GM21717 (cell line): ENCODE results near the gene DENND2A.
"Not testable (repeated sequence)": the region's sequence is repeated elsewhere in the genome, so short reads cannot be mapped to it uniquely, and the experiment has no call there.

ENCODE experiments used
- ATAC-seq: cut with Tn5 transposase; IDR thresholded peaks from one replicate; pipeline ENCODE4 v1.9.1; 2021; ENCODE audit warnings: mild to moderate bottlenecking, moderate library complexity; ENCODE audit not compliant: unreplicated experiment

Gene DENND2A

DNA sequence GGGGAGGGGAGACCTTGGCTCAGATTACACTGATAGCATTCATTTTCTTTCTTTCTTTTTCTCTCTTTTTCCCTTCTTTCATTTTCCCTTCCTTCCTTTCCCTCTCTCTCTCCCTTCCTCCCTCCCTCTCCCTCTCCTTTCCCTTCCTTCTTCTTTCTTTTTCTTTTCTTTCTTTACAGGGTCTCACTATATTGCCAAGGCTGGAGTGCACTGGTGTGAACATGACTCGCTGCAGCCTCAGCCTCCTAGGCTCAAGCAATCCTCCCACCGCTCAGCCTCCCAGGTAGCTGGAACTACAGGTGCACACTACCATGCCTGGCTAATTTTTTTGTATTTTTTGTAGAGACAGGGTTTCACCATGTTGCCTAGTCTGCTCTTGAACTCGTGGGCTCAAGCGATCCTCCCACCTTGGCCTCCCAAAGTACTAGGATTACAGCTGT lies 88.4 kb downstream of the DENND2A start:
- no peak for ATAC-seq

- no peak for ATAC-seq
Measured at GRCh38 chr7:140551355-140552239, 89.0 kb downstream of the DENND2A start.

DNA sequence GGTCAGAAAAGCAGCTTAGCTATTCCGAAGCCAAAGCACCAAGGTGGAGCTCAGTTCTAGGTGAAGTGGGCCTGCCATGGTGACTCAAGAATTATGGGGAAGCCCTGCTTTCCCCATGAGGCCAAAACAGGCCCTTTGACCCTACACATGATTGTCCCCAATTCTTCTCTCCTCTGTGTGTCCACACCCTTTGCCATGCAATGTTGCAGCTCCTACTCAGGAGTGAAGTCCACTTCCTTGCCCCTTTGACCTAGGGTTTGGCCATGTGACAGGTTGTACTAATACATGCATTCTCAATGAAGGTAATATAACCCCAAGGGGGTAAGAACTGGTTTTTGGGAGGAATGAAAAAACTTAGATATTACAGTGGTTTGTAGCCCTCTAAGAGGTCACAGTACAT lies 93.7 kb downstream of the DENND2A start:
- no peak for ATAC-seq

DNA sequence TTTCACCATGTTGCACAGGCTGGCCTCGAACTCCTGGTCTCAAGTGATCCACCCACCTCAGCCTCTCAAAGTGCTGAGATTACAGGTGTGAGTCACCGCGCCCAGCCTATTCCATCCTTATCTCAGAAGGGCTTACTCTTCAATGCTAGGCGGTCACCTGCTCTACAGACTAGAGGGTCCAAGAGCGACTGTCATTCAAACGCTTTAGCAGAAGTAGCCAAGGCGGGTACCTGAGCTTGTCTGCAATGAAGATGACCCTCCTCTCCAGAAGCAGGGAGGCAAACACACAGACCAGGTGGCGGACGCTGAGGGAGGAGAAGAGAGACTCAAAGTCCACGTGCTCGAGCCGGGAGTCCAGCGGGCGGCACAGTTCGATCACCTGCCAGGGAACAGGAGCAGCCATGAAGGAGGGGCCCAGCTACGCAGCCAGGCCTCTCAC lies 96.2 kb downstream of the DENND2A start:
- no peak for ATAC-seq

DNA sequence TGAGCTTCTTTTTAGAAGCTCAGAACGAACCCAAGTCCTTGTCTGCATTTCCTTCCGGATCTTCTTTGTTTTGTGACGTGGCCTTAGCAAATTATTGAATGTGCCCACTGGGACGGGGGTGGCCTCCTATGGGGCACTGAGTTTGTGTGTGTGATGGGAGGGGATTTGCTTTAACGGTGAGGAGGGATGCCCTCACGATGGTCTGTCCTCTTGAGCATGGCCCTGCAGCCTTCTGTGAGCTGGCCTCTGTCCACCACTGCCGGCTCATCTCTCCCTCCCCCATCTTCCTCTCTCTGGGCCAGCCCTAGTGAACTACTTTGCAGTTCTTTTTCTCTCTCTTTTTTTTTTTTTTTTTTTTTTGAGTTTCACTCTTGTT lies 98.4 kb downstream of the DENND2A start:
- no peak for ATAC-seq

DNA sequence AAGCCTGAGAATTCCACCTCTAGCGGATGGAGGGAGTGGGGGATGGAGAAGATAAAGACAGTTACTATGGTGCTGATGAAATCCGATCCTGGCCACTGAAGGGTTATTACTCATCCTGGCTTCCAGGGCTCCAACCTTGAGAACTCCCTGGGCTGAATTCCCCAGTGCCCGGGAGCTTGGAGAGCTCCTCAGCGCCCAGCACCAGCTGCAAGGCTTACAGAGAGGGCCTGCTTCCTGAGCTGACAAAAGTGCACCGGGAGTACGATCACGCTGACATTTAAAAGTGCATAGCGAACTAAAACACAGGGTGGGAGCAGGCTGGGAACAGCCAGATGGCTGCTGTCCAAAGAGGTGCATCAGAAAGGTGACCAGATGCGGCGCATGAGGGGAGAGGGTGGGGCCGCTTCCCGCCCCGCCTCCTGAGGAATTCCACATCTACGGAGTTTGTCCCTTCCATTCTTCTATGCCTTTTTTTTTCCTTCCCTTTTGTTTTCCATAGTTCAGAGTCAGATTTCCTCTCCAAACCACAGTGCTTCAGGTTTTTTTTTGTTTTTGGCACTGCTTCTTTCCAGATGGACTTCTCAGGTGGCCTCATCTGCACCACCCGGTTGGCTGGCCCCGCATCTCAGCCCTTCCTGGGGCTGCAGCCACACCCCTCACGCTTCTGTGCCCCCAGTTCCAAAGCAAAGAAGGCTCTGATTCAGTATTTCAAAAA lies 98.9 kb downstream of the DENND2A start:
- no peak for ATAC-seq

- no peak for ATAC-seq
Measured at GRCh38 chr7:140541176-140541512, 99.5 kb downstream of the DENND2A start.

DNA sequence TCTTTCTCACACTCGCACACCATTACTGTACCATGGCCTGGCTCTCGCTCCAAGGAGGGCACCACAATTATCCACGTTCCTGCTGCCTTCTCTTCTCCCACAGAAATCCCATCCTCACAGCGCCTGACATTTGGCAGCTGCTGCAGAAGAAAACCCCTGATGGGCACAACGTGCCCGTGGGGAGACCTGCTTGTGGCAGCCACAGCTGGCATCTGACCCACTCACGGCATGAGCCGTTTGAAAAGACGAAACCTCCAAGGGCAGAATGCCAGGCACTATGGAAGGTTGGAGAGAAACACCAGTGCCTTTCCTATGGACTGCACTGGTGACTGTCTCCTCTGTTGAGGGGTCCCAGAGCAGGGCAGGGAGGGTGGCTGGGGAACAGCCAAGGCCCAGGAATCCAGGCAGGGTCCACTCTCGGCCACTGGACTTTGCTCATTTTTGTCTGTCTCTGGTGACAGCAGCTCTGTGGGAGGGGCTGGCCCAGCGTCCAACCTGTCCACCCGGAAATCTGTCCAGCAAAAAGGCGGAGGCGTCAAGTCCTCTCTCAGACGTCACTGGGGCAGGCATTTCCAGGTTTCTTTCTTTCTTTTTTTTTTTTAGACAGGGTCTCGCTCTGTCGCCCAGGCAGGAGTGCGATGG lies 100.4 kb downstream of the DENND2A start:
- ATAC-seq: no peak

DNA sequence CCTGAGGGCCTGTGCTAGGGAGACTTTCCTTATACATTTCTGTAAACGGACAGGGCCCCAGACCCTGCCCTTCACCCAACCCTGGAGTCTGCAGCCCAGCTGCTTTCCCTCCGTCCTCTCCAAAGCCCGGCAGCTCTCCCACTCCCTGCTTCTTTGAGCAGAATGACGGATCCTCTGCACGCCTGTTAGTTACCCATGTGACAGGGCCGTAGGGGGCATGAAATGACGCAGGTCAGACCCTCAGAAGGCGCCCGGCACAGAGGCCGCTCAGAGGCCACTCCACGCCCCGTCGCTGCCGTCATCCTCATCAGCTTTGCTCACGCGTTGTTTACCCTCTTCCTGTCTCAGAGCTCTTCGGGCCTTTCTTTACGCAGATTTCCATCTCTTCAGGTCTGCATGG lies 101.2 kb downstream of the DENND2A start:
- no peak for ATAC-seq

DNA sequence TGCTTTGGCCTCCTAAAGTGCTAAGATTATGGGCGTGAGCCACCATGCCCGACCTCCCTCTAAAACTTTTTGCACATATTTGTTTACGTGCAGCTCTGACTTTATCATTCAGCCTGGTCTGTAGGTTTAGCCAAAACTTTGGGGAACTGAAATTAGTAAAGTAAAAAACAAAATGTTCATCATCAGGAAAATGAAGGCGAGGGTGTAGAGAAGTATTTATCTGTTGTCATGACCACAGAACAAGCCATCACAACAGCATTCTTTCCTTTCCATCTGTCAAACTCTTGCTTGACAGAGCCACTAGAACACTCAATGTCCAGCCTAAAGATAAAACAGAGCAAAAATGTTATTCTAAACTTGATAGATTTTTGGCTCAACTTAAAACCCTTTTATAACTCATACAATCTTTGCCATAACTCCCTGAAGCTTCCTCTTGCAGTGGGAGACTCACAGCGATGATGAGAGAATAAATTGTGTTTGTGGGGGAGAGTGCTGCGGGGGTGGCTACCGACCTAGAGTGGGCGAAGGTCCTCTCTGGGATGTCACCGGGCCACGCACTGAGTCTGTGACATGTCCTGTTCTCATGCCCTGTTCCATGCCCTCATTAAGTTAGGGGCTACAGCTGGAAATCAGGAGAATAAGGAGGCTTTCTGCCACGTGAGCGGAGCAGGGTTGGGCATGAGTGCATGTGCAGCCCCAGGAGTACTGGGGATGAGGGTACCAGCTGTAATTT lies 102.7 kb downstream of the DENND2A start:
- ATAC-seq: no peak

DNA sequence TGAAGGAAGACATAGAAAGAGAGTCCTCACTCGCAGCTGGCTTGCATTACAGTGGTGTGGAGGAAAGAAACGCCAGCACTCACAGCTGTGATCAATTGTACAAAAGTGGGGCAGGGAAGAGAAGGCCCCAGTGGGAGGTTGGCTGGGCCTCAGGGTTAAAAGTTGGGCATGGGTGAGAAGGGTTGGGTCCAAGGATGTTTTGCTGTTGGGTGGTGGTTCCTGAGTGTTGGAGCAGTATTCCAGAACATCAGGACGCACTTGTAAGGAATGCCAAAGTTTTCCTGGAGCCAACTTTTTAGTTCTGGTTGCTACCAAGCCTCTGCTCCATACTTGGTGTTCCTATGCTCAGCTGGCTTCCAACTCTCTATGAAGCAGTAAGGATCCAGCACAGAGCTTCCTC lies 105.9 kb downstream of the DENND2A start:
- no peak for ATAC-seq

DNA sequence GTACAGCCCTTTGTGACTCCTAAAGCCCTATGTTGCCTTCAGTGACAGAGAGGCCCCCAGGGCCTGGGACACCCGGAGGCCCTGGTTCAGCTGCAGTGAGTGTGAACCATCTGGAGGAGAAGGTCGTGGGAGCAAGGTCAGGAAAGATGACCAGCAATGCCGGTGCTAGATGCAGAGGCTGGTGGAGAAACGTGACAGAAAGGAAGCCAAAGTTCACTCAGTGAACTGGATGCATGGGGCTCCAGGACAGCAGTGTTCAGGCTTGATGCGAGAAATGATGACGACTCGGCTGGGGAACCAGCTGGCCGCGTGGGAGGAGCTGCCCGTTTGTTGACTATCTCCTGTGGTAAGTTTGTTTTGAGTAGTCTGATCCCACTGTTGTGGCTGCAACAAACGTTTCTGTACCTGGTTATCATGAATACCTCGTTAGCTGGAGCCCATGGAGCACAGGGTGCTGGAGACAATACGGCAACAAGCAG lies 107.2 kb downstream of the DENND2A start:
- no peak for ATAC-seq

- ATAC-seq: not testable (repeated sequence)
Measured at GRCh38 chr7:140529428-140529827, 111.2 kb downstream of the DENND2A start.

DNA sequence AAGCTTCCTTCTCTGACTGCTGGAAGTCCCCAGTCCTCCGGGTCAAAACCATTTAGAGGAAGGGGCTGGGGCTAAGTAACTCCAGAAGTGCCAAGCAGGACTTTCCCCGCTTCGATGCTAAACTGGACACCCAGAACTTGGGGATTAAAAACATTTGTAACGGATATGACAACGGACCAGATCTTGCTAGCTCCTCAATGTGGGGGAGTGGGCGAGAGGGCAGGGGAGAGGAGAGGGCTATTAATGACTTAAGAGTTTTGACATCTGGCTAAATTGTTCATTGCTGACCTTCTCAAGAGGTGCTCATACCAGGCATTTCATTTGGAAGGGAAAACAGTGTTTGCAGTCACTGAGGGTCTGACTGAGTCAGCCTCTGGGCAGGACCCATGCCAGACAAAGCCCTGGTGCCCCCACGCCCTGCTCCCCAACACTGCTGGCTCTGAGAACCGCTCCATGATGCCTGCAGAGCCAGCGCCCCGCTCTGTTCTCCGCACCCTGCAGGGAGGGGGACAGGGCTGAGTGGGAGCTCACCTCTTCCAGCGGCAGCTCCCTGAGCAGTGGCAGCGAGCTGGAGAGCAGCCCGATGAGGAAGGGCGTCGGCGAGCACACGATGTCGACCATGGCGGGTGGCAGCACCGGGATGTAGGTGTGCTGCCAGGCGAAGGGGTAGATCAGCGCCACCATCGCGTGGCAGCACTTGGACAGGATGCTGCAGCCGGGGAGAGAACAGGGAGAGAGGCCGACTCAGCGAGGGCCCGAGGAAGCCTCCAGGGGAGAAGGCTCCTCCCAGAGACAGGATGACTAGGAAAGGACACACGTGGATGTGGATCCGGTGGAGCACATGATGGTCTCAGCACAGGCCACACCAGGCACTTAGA lies 113.6 kb downstream of the DENND2A start:
- ATAC-seq: no peak

GRCh38 chr7:140526214-140526613 lies 114.4 kb downstream of the DENND2A start:
- no peak for ATAC-seq

- no peak for ATAC-seq
Measured at GRCh38 chr7:140525743-140526142, 114.9 kb downstream of the DENND2A start.

GRCh38 chr7:140521421-140521820 lies 119.2 kb downstream of the DENND2A start:
- no peak for ATAC-seq

GRCh38 chr7:140519007-140519399 lies 121.6 kb downstream of the DENND2A start:
- no peak for ATAC-seq

GRCh38 chr7:140518370-140519006 lies 122.1 kb downstream of the DENND2A start:
- ATAC-seq: no peak
